Esophagus squamous epithelium (tissue), 4 donors: ENCODE results near the gene AK8.

Experiments used
- CTCF ChIP-seq, 6 experiments: fragments of 450-650 bp in 4 of 6; fragments of 200-600 bp in 2 of 6; sonication (generic) in 2 of 6; IDR thresholded peaks; one replicate each; pipeline ENCODE4 v1.5.1; 2016 to 2019; ENCODE audit warnings: antibody characterized with exemption in 6 of 6, mild to moderate bottlenecking in 4 of 6, moderate library complexity in 4 of 6
- POLR2A ChIP-seq, 4 donors: fragments of 450-650 bp; IDR thresholded peaks; one replicate each; pipeline ENCODE4 v1.6.1; 2017; ENCODE audit warnings: antibody characterized with exemption in 4 of 4, mild to moderate bottlenecking in 4 of 4, moderate library complexity in 3 of 4

- TF ChIP-seq CTCF (IDR thresholded peaks at IDR 0.05) (no peak), POLR2A (IDR thresholded peaks at IDR 0.05) (no peak)
These were observed 30.6 kb upstream of the AK8 start for GRCh38 chr9:132908635-132909034.
